Trophoblast cell (in vitro differentiated cells and primary cell): ENCODE measurements around the gene PRCC.

ENCODE experiments used
- DNase-seq, 2 donors: peaks; one replicate each; pipeline ENCODE4 v3.0.0-alpha.2; 2016
- H2AFZ ChIP-seq: 2 replicates; pipeline ENCODE4 v1.6.1; 2013; ENCODE audit warnings: low read length, moderate library complexity, mild to moderate bottlenecking; ENCODE audit not compliant: insufficient read depth, poor library complexity
- H2AK5ac ChIP-seq: 2 replicates; pipeline ENCODE4 v1.6.1; 2013; ENCODE audit warnings: mild to moderate bottlenecking, low read length
- H2BK120ac ChIP-seq: 2 replicates; pipeline ENCODE4 v1.6.1; 2013; ENCODE audit warnings: low read length, mild to moderate bottlenecking, moderate library complexity; ENCODE audit not compliant: insufficient read depth, poor library complexity
- H2BK12ac ChIP-seq: 2 replicates; pipeline ENCODE4 v1.6.1; 2013; ENCODE audit warnings: mild to moderate bottlenecking, low read length, moderate library complexity
- H2BK5ac ChIP-seq: 2 replicates; pipeline ENCODE4 v1.6.1; 2013; ENCODE audit warnings: low read length, low read depth, moderate library complexity, mild to moderate bottlenecking; ENCODE audit not compliant: poor library complexity
- H3K14ac ChIP-seq: 2 replicates; pipeline ENCODE4 v1.6.1; 2013; ENCODE audit warnings: mild to moderate bottlenecking, low read length
- H3K18ac ChIP-seq: 2 replicates; pipeline ENCODE4 v1.6.1; 2013; ENCODE audit warnings: mild to moderate bottlenecking, low read length
- H3K23ac ChIP-seq: 2 replicates; pipeline ENCODE4 v1.6.1; 2013; ENCODE audit warnings: low read length
- H3K27ac ChIP-seq: 2 replicates; pipeline ENCODE4 v1.5.1; 2013; ENCODE audit warnings: low read depth, mild to moderate bottlenecking, inconsistent platforms, low read length, moderate library complexity
- H3K27me3 ChIP-seq: 2 replicates; pipeline ENCODE4 v1.6.1; 2013; ENCODE audit warnings: inconsistent platforms, mild to moderate bottlenecking, low read length, moderate library complexity; ENCODE audit not compliant: insufficient read depth
- H3K36me3 ChIP-seq, 2 experiments: 1 replicate in 1 of 2; 2 replicates in 1 of 2; pipeline ENCODE4 v1.6.1; 2013; ENCODE audit warnings: low read length in 2 of 2, mild to moderate bottlenecking in 2 of 2, moderate library complexity in 1 of 2; ENCODE audit not compliant: insufficient read depth in 2 of 2, control insufficient read depth in 1 of 2
- H3K4ac ChIP-seq: 2 replicates; pipeline ENCODE4 v1.6.1; 2013; ENCODE audit warnings: low read depth, mild to moderate bottlenecking, low read length, moderate library complexity
- H3K4me1 ChIP-seq, 2 experiments: 1 replicate in 1 of 2; 2 replicates in 1 of 2; pipeline ENCODE4 v1.6.1; 2013; ENCODE audit warnings: low read length in 2 of 2, mild to moderate bottlenecking in 2 of 2, moderate library complexity in 1 of 2; ENCODE audit not compliant: insufficient read depth in 2 of 2, control insufficient read depth in 1 of 2
- H3K4me2 ChIP-seq: 2 replicates; pipeline ENCODE4 v1.6.1; 2013; ENCODE audit warnings: inconsistent platforms, mild to moderate bottlenecking, low read length, moderate library complexity
- H3K4me3 ChIP-seq: 2 replicates; pipeline ENCODE4 v1.5.1; 2013; ENCODE audit warnings: mild to moderate bottlenecking, low read depth, low read length, inconsistent platforms
- H3K79me1 ChIP-seq: one replicate; pipeline ENCODE4 v1.6.1; 2013; ENCODE audit warnings: low read length
- H3K79me2 ChIP-seq: 2 replicates; pipeline ENCODE4 v1.6.1; 2013; ENCODE audit warnings: low read length, mild to moderate bottlenecking; ENCODE audit not compliant: control insufficient read depth, insufficient read depth, poor library complexity
- H3K9ac ChIP-seq: 2 replicates; pipeline ENCODE4 v1.6.1; 2013; ENCODE audit warnings: mild to moderate bottlenecking, low read length
- H3K9me3 ChIP-seq: 2 replicates; pipeline ENCODE4 v1.6.1; 2013; ENCODE audit warnings: low read depth, mild to moderate bottlenecking, control low read depth, inconsistent platforms, low read length; ENCODE audit not compliant: insufficient read depth
- H4K12ac ChIP-seq: 2 replicates; pipeline ENCODE4 v1.6.1; 2013; ENCODE audit warnings: low read depth, mild to moderate bottlenecking, low read length, moderate library complexity
- H4K8ac ChIP-seq: 2 replicates; pipeline ENCODE4 v1.6.1; 2013; ENCODE audit warnings: low read depth, mild to moderate bottlenecking, low read length, moderate library complexity
- H4K91ac ChIP-seq: one replicate; pipeline ENCODE4 v1.6.1; 2013; ENCODE audit warnings: low read depth, mild to moderate bottlenecking, low read length, moderate library complexity
- WGBS: extraction: QIAGEN DNeasy Blood & Tissue Kit; methylation state at CpG from one replicate; pipeline ENCODE4 v1.1.7; 2013; ENCODE audit warnings: missing lambda C conversion rate; ENCODE audit not compliant: insufficient read length, insufficient coverage; ENCODE audit errors: extremely low coverage; 5-methylcytosine and 5-hydroxymethylcytosine counted together

The PRCC gene

GRCh38 chr1:156733989-156734584 lies 33.2 kb upstream of the PRCC start:
- no peak overlapping the region for H3K4me3 ChIP-seq
- H3K4me1 ChIP-seq: no peaks in the 10 kb centered on the region
- H3K36me3 ChIP-seq: peaks cover 22 to 43% of the 10 kb centered on the region in 2 experiments
- no peak overlapping the region for H3K14ac ChIP-seq
- H3K18ac ChIP-seq: no peak overlapping the region
- H4K12ac ChIP-seq: no peak overlapping the region
- H4K91ac ChIP-seq: no peak overlapping the region
- H3K9ac ChIP-seq: no peak overlapping the region
- H3K4me2 ChIP-seq: no peak overlapping the region
- H3K79me2 ChIP-seq: no peaks in the 10 kb centered on the region
- no peak overlapping the region for H2BK120ac ChIP-seq
- no peak overlapping the region for H2AK5ac ChIP-seq
- WGBS: no CpG with 5 or more reads among the region's 20 CpGs
- H2BK12ac ChIP-seq: no peak overlapping the region
- H3K27ac ChIP-seq: no peak overlapping the region
- no peak overlapping the region for H3K23ac ChIP-seq
- H3K9me3 ChIP-seq: no peaks in the 10 kb centered on the region
- H2AFZ ChIP-seq: no peak overlapping the region
- H3K4ac ChIP-seq: no peak overlapping the region
- no peaks in the 10 kb centered on the region for H3K27me3 ChIP-seq
- H4K8ac ChIP-seq: no peak overlapping the region
- peaks cover under 1% of the 10 kb centered on the region for H3K79me1 ChIP-seq
- H2BK5ac ChIP-seq: no peak overlapping the region
- DNase-seq: no peak

GRCh38 chr1:156738407-156738806 lies 28.9 kb upstream of the PRCC start:
- H3K18ac ChIP-seq: no peak overlapping the region
- DNase-seq: no peak
- no peak overlapping the region for H2BK12ac ChIP-seq
- H3K4me2 ChIP-seq: no peak overlapping the region
- H3K27me3 ChIP-seq: no peaks in the 10 kb centered on the region
- peaks cover 4% of the 10 kb centered on the region for H3K79me1 ChIP-seq
- no peak overlapping the region for H2AFZ ChIP-seq
- no peak overlapping the region for H2BK5ac ChIP-seq
- H4K91ac ChIP-seq: no peak overlapping the region
- no peak overlapping the region for H3K23ac ChIP-seq
- H3K14ac ChIP-seq: no peak overlapping the region
- no peak overlapping the region for H4K8ac ChIP-seq
- H3K9ac ChIP-seq: no peak overlapping the region
- H3K79me2 ChIP-seq: no peaks in the 10 kb centered on the region
- H2AK5ac ChIP-seq: no peak overlapping the region
- no peak overlapping the region for H2BK120ac ChIP-seq
- H3K9me3 ChIP-seq: no peaks in the 10 kb centered on the region
- no peak overlapping the region for H4K12ac ChIP-seq
- no peak overlapping the region for H3K27ac ChIP-seq
- H3K4me3 ChIP-seq: no peak overlapping the region
- no peak overlapping the region for H3K4ac ChIP-seq
- H3K36me3 ChIP-seq: peaks cover 30 to 50% of the 10 kb centered on the region in 2 experiments
- H3K4me1 ChIP-seq: peaks cover 5 to 6% of the 10 kb centered on the region in 2 experiments
- WGBS: no CpG with 5 or more reads among the region's 10 CpGs

DNA sequence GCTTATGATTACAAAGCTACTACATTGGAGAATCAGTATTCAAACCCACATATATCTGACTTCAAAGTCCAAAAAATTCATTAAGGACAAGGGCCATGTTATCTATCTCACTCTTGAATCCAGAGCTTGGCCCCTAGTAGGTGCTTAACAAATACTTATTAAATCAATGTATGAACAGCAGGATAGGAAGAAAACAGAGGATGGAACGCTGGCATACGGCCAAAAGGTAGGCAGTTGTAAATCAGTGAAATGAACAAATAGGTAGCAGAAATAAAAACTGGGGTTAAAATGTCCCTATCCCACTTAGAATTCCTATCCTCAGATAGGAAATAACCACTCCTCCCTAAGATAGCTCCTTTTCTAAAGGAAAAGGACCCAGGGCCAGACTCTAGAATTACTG lies 28.4 kb upstream of the PRCC start:
- Histone ChIP-seq H3K79me1 (peaks cover 4% of the 10 kb centered on the region), H3K9ac (no peak overlapping the region), H3K4me1 (peaks cover 5 to 6% of the 10 kb centered on the region in 2 experiments), H3K36me3 (peaks cover 33 to 52% of the 10 kb centered on the region in 2 experiments), H3K23ac (no peak overlapping the region), H2BK12ac (no peak overlapping the region), H2BK120ac (no peak overlapping the region), H4K12ac (no peak overlapping the region), H3K79me2 (no peaks in the 10 kb centered on the region), H4K91ac (no peak overlapping the region), H4K8ac (no peak overlapping the region), H2AFZ (no peak overlapping the region), H2AK5ac (no peak overlapping the region), H3K9me3 (no peaks in the 10 kb centered on the region), H3K27ac (no peak overlapping the region), H3K14ac (no peak overlapping the region), H3K27me3 (no peaks in the 10 kb centered on the region), H3K4me3 (no peak overlapping the region), H3K4me2 (no peak overlapping the region), H3K18ac (no peak overlapping the region), H2BK5ac (no peak overlapping the region), H3K4ac (no peak overlapping the region)
- DNase-seq: no peak
- no CpG with 5 or more reads among the region's 2 CpGs for WGBS

- no CpG with 5 or more reads among the region's 7 CpGs for WGBS
Observed at GRCh38 chr1:156740237-156740740, 27.0 kb upstream of the PRCC start.

More at GRCh38 chr1:156740237-156740740, 27.0 kb upstream of the PRCC start:
- H3K79me2 ChIP-seq: peaks cover 4% of the 10 kb centered on the region
- H3K4ac ChIP-seq: peak overlapping the region; percentile 42
- DNase-seq: no peak
- H3K4me1 ChIP-seq: peaks cover 5 to 8% of the 10 kb centered on the region in 2 experiments
- H4K8ac ChIP-seq: peak overlapping the region; percentile 15
- peaks cover 4% of the 10 kb centered on the region for H3K79me1 ChIP-seq
- H3K14ac ChIP-seq: peak overlapping the region; percentile 73
- H3K27ac ChIP-seq: peak overlapping the region; percentile 7
- peak overlapping the region; percentile 81 for H3K4me3 ChIP-seq
- peak overlapping the region; percentile 63 for H4K12ac ChIP-seq
- H3K23ac ChIP-seq: no peak overlapping the region
- H3K4me2 ChIP-seq: peak overlapping the region; percentile 66
- peak overlapping the region; percentile 4 for H2AK5ac ChIP-seq
- H2BK12ac ChIP-seq: no peak overlapping the region
- no peaks in the 10 kb centered on the region for H3K9me3 ChIP-seq
- H2BK5ac ChIP-seq: no peak overlapping the region
- H3K36me3 ChIP-seq: peaks cover 41 to 61% of the 10 kb centered on the region in 2 experiments
- peak overlapping the region; percentile 4 for H2AFZ ChIP-seq
- peak overlapping the region; percentile 0 for H3K18ac ChIP-seq
- peak overlapping the region; percentile 81 for H3K9ac ChIP-seq
- H2BK120ac ChIP-seq: no peak overlapping the region
- peak overlapping the region; percentile 4 for H4K91ac ChIP-seq
- H3K27me3 ChIP-seq: no peaks in the 10 kb centered on the region
